IPS DF 4.7 (cell line): ENCODE measurements around the gene GDF15.

ENCODE experiments used
- DNase-seq: peaks from one replicate; pipeline ENCODE4 v3.0.0-alpha.2; 2013; ENCODE audit warnings: low spot score; ENCODE audit errors: extremely low read depth

The GDF15 gene

GRCh38 chr19:18430417-18431144 is 44.6 kb downstream of the GDF15 start:
- DNase-seq, result no peak

- DNase-seq, result no peak
These were observed 45.6 kb downstream of the GDF15 start for GRCh38 chr19:18431351-18432197.

- DNase-seq, result no peak
These were observed 46.5 kb downstream of the GDF15 start for GRCh38 chr19:18432275-18433014.

GRCh38 chr19:18433015-18433691 is 47.2 kb downstream of the GDF15 start:
- DNase-seq, result no peak

- DNase-seq, result no peak
These were observed 47.9 kb downstream of the GDF15 start for GRCh38 chr19:18433735-18434398.

- no peak for DNase-seq
These were observed 48.6 kb downstream of the GDF15 start for GRCh38 chr19:18434411-18435175.

GRCh38 chr19:18435178-18435841 is 49.4 kb downstream of the GDF15 start:
- no peak for DNase-seq

GRCh38 chr19:18435842-18436670 is 50.1 kb downstream of the GDF15 start:
- no peak for DNase-seq

GRCh38 chr19:18436671-18437490 is 50.9 kb downstream of the GDF15 start:
- no peak for DNase-seq

GRCh38 chr19:18437491-18438330 is 51.8 kb downstream of the GDF15 start, which contains the start of gene ISYNA1:
ISYNA1 (minus strand) TSS chr19:18438133; CDS start chr19:18437979, 154 bp downstream.
- no peak for DNase-seq

GRCh38 chr19:18438331-18439024 is 52.5 kb downstream of the GDF15 start:
- DNase-seq, result no peak
